HG03571 (cell line): ENCODE results near the gene AIPL1.

Source experiments
- ATAC-seq: cut with Tn5 transposase; IDR thresholded peaks from one replicate; pipeline ENCODE4 v1.9.1; 2021; ENCODE audit not compliant: unreplicated experiment

Gene AIPL1

GRCh38 chr17:6380915-6381438 lies 53.9 kb downstream of the AIPL1 start:
- no peak for ATAC-seq

- ATAC-seq = no peak
These were observed 57.0 kb downstream of the AIPL1 start for GRCh38 chr17:6377906-6378305.

GRCh38 chr17:6376931-6377361 lies 58.0 kb downstream of the AIPL1 start:
- ATAC-seq = no peak

DNA sequence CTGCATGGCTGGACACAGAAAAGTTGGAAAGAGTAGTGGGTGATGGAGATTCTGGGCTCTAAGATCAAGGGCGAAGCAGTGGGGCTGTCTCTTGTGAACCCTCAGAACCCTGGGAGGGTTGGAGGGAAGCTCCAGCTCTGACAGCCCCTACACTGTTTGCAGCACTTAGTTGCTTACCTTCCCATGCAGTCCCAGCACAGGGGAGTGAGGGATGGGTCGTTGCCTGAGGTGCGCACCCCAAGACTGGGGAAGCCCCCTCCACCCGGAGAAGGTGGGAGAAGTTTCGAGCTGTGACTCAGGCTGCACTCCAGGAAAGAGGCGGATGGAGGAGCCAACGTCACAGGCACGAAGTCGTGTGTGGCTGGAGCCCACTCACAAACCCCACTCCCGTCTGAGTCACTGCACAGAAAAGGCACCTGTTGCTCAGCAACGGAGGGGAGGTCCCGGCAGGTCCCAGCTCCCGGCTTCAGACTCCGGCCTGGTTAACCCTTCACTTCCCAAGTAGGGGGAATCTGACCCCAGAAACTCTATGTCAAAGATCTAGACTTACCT lies 60.1 kb downstream of the AIPL1 start:
- ATAC-seq = no peak

DNA sequence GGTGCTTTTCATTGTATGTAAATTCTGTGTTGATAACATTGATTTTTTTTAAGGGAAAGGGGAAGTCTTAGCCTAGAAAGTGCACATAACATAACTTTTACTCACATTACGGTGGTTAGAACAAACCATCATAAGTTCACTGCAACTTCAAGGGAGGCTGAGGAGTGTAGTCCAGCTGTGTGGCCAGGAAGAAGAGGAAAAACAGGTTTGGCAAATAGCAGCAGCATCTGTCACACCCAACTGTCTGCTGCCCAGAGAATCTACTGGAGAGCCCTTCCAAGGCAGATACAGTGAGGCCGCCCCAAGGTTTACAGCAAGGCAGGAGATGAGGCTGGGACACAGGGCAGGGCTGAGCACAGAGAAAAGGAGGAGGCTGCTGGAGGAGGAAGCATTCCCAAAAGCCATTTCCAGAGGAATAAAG lies 60.6 kb downstream of the AIPL1 start:
- no peak for ATAC-seq
